Left ventricle myocardium superior (tissue), 1 donor: ENCODE results near the gene MMP1. TPM values are rescaled to one million over a fixed set of nuclear protein-coding genes. Genes with fewer than 3 reads are reported as not detected.
A peak's percentile ranks its signal among the peaks of the same experiment; 100 is the strongest.

Experiments used
- ATAC-seq: fragments of 200-7000 bp; cut with Tn5 transposase; one replicate; pipeline ENCODE4 v1.9.1; 2020; ENCODE audit warnings: mild to moderate bottlenecking, moderate library complexity
- DNase-seq: peaks from one replicate; pipeline ENCODE4 v3.0.0-alpha.2; 2020
- intact Hi-C: fragments of 100-400 bp; cut with micrococcal nuclease; formaldehyde crosslinking; loops from one replicate; pipeline ENCODE4 v1.11.0; 2022
- total RNA-seq: library from RNA; stranded (reverse); fragmentation: NEBNext Ultra II Directional; extraction: Animal tissue kit (Norgen Biotek cat#: 25700); gene quantifications from one replicate; pipeline ENCODE4 v1.2.1, GENCODE V29; 2021
- donor health status: DM: no; HTN: yes; CAD: no; lungs with severe emphysema.

The MMP1 gene
- total RNA-seq, 1 donor from 2014 or later: not detected

GRCh38 chr11:102810950-102811660 lies 13.1 kb upstream of the MMP1 start:
- intact Hi-C loops: no loop called here
- DNase-seq: no peak
- no peak for ATAC-seq

- ATAC-seq (no peak), DNase-seq (no peak)
- intact Hi-C loops: no loop called here
Measured at GRCh38 chr11:102809971-102810370, 12.0 kb upstream of the MMP1 start.

- intact Hi-C loops: no loop called here
- ATAC-seq: no peak
- DNase-seq: no peak
Measured at GRCh38 chr11:102807921-102808320, 10.0 kb upstream of the MMP1 start.

GRCh38 chr11:102806296-102806695 lies 8.3 kb upstream of the MMP1 start:
- ATAC-seq (no peak), DNase-seq (no peak)
- intact Hi-C loops: no loop called here

GRCh38 chr11:102802341-102802740 lies 4.4 kb upstream of the MMP1 start:
- ATAC-seq (no peak), DNase-seq (no peak)
- intact Hi-C loops: no loop called here

GRCh38 chr11:102800767-102801166 lies 2.8 kb upstream of the MMP1 start:
- ATAC-seq (no peak), DNase-seq (no peak)
- intact Hi-C loops: no loop called here

GRCh38 chr11:102799681-102800340 lies 1.9 kb upstream of the MMP1 start:
- DNase-seq (no peak), ATAC-seq (peak; percentile 46)
- intact Hi-C loops: no loop called here

- DNase-seq: no peak
Measured at GRCh38 chr11:102794382-102794781, 3.6 kb downstream of the MMP1 start.

GRCh38 chr11:102793677-102794290 lies 4.2 kb downstream of the MMP1 start:
- intact Hi-C loops: no loop called here
- ATAC-seq (peak; percentile 27), DNase-seq (no peak)

More at GRCh38 chr11:102794382-102794781, 3.6 kb downstream of the MMP1 start:
- intact Hi-C loops: no loop called here
- ATAC-seq: no peak

GRCh38 chr11:102792604-102793003 lies 5.4 kb downstream of the MMP1 start:
- DNase-seq (no peak), ATAC-seq (no peak)
- intact Hi-C loops: no loop called here

- ATAC-seq: no peak
- intact Hi-C loops: no loop called here
Measured at GRCh38 chr11:102791271-102792036, 6.5 kb downstream of the MMP1 start.

GRCh38 chr11:102788334-102788995 lies 9.5 kb downstream of the MMP1 start:
- ATAC-seq (no peak), DNase-seq (no peak)
- intact Hi-C loops: no loop called here

More at GRCh38 chr11:102791271-102792036, 6.5 kb downstream of the MMP1 start:
- DNase-seq: no peak

- intact Hi-C loops: no loop called here
Measured at GRCh38 chr11:102784380-102784779, 13.6 kb downstream of the MMP1 start.

GRCh38 chr11:102783720-102784119 lies 14.2 kb downstream of the MMP1 start:
- ATAC-seq: no peak
- intact Hi-C loops: no loop called here

More at GRCh38 chr11:102784380-102784779, 13.6 kb downstream of the MMP1 start:
- ATAC-seq (no peak), DNase-seq (no peak)

GRCh38 chr11:102783016-102783415 lies 14.9 kb downstream of the MMP1 start:
- no peak for DNase-seq
- ATAC-seq: no peak
- intact Hi-C loops: no loop called here

More at GRCh38 chr11:102783720-102784119, 14.2 kb downstream of the MMP1 start:
- DNase-seq: no peak

- DNase-seq: no peak
- intact Hi-C loops: no loop called here
- no peak for ATAC-seq
Measured at GRCh38 chr11:102781676-102782075, 16.3 kb downstream of the MMP1 start.

- no peak for ATAC-seq
- intact Hi-C loops: no loop called here
- DNase-seq: no peak
Measured at GRCh38 chr11:102780491-102780918, 17.5 kb downstream of the MMP1 start, which contains the start of gene MMP10. Gene MMP10, minus strand, starts transcription at chr11:102780628. Its CDS starts 37 bp downstream, at chr11:102780591.

- intact Hi-C loops: no loop called here
- DNase-seq: no peak
- no peak for ATAC-seq
Measured at GRCh38 chr11:102776454-102776853, 21.5 kb downstream of the MMP1 start.

GRCh38 chr11:102773386-102773785 lies 24.6 kb downstream of the MMP1 start:
- ATAC-seq (no peak), DNase-seq (no peak)
- intact Hi-C loops: no loop called here
